HG03039 (cell line): Measurements from ENCODE around the gene RGS7BP.

Experiments used
- ATAC-seq: cut with Tn5 transposase; IDR thresholded peaks from one replicate; pipeline ENCODE4 v1.9.1; 2021; ENCODE audit warnings: mild to moderate bottlenecking, moderate library complexity; ENCODE audit not compliant: unreplicated experiment

The RGS7BP gene

GRCh38 chr5:64505769-64506566 lies at the start of gene RGS7BP:
Gene RGS7BP, plus strand, starts transcription at chr5:64506015. Its CDS starts 610 bp downstream, at chr5:64506625.
- ATAC-seq = no peak

DNA sequence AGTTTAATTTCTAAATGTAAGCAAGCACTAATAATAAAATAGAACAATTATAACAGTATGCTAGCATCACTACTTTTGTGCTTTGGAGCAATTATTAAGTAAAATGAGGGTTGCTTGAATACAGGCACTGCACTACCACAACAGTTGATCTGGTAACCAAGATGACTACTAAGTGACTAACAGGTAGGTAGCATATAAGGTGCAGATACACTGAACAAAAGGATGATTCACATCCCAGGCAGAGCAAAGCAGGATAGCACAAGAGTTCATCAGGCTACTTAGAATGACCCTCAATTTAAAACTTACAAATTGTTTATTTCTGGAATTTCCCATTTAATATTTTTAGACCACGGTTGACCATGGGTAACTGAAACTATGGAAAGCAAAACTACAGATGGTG lies 48.0 kb upstream of the RGS7BP start:
- no peak for ATAC-seq

- ATAC-seq = no peak
Observed at GRCh38 chr5:64458948-64459347, 46.9 kb upstream of the RGS7BP start.

DNA sequence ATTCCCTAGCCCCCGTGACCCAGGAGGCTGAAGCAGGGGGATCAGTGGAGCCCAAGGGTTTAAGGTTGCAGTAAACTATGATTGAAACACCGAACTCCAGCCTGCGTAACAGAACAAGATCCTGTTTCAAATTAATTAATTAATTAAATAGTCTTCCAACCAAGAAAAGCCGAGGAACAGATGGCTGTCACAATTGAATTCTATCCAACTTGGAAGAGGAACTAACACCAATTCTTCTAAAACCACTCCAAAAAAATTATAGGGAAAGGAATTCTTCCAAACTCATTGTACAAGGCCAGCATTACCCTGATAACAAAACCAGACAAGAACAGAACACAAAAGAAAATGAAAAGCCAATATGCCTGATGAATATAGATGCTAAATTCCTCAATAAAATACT lies 43.4 kb upstream of the RGS7BP start:
- no peak for ATAC-seq

- no peak for ATAC-seq
Observed at GRCh38 chr5:64486163-64486562, 19.7 kb upstream of the RGS7BP start.

- ATAC-seq = no peak
Observed at GRCh38 chr5:64487283-64487682, 18.5 kb upstream of the RGS7BP start.

GRCh38 chr5:64489857-64490256 lies 16.0 kb upstream of the RGS7BP start:
- ATAC-seq = no peak

DNA sequence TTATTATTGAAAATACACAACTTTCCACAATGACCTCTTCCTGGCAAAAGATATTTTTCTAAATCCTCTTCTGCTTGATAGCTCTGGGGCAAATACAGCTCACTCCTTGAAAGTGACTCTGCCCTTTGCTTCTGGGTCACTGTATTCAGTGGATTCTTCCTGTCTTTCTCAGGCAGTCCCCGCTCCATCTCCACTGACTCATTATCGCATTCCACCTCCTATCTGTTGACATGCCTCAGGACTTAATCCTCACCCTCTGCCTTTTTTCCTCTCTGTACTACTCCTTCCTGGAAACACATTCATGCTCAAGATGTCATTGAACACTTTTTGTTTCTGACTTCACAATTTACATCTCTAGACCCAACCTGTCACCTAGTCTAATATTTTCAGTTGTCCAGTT lies 8.4 kb upstream of the RGS7BP start:
- no peak for ATAC-seq

- ATAC-seq = no peak
Observed at GRCh38 chr5:64502196-64502595, 3.6 kb upstream of the RGS7BP start.

- ATAC-seq = no peak
Observed at GRCh38 chr5:64506567-64507263, 900 bp downstream of the RGS7BP start.

DNA sequence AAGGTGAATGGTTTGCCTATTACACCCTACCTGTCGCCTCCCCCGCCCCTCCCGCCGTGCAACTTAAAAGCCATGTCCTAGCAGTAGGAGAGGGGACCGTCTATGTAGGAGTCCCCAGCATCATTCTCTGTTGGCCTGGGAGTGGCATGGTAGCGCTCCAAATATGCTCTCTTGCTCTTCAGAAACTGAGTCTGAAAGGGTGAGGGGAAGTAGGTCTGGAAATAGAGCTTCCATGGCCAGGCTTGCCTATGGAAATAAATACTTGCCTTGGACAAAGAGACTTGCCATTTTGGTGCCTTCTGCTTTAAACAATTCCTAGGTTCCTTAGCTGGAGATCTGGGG lies 1.4 kb downstream of the RGS7BP start:
- no peak for ATAC-seq

GRCh38 chr5:64509828-64510227 lies 4.0 kb downstream of the RGS7BP start:
- ATAC-seq = no peak

- no peak for ATAC-seq
Observed at GRCh38 chr5:64513492-64513891, 7.7 kb downstream of the RGS7BP start.

DNA sequence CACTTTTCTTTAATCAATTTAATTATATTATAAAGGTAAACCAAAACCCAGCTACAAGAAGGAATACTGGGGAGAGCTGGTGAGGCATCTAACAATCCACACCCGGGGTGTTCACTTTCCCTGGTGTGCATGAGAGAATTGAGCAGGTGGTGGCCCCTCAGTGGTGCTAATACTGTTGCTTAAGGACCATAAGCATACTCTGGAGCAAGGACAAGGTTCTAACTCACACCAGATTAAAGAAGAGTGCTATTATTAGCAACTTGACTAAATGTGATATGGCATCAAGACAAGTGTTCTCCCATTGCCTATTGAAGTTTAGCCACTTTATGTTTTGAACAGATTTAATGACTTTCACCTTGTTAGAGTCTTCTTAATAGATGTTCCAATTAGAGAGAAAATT lies 8.8 kb downstream of the RGS7BP start:
- ATAC-seq = no peak

DNA sequence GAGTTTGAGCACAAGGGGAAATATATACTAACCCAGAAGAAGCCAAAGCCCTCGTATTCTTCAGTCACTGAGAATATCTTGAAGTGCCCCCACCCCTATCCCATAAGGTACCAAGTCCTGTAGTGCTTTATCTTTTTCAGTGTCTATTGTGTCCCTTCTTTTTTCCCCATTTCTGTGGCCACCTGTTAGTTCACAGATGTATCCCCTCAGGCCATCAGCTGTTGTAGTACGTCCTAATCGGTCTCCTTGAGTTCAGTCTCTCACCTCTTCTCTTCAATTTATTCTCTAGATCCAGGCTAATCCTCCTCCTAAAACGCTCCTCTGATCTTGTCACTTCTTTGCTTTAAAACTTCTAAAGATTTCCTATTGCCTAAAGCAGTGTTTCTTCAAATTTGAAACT lies 10.4 kb downstream of the RGS7BP start:
- ATAC-seq = no peak

GRCh38 chr5:64518793-64519192 lies 13.0 kb downstream of the RGS7BP start:
- ATAC-seq = peak; percentile 95

GRCh38 chr5:64519263-64519662 lies 13.4 kb downstream of the RGS7BP start:
- no peak for ATAC-seq

DNA sequence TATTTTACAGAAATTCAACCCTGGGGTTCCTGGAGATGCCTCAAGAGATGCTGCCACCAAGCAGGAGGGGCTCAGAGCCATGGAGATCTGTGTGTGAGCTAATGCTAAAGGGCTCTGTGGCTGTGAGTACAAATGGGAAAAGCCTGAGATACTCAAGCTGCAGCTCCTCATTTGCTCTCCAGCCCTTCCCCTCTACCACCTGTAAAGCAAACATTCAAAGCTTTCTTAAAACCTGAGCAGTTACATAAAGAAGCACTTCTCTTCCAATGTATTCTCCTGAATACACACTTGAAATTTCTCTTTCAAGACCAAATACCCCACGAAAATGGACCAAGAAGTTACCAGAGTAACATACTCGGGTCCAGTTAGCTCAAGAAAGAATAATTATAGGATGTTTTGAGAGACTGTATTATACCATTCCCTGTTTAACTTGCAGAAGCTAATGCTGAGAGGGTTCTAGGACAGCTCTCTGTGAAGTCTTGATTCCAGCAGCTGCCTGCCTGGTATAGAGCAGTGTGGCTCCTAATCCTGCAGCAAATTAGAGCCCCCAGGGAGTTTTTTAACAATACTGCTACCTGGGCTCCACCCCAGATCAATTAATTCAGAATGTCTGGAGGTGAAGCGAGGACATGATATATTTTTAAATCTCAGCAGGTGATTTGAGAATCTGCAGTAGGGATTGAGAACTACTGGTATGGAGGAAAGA lies 21.1 kb downstream of the RGS7BP start:
- no peak for ATAC-seq

GRCh38 chr5:64530076-64530475 lies 24.3 kb downstream of the RGS7BP start:
- no peak for ATAC-seq

DNA sequence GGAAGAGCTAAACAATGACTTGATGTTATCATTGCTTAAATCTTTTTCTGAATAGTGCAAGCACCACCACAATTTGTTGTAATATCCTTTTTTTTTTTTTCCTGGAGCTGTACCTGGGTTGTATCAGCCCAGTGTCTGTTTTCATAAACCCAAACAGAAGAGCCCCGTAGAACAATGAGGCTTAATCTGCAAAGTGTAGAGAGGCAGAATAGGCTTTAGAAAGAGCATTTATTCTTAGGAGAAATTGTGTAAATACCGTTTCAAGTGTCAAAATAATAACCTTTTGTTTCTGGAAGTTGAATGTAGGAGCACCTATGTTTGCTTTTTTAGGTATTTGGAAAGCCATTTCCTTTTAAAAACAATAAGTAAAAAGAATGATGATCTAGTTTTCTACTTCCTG lies 26.4 kb downstream of the RGS7BP start:
- ATAC-seq = no peak

DNA sequence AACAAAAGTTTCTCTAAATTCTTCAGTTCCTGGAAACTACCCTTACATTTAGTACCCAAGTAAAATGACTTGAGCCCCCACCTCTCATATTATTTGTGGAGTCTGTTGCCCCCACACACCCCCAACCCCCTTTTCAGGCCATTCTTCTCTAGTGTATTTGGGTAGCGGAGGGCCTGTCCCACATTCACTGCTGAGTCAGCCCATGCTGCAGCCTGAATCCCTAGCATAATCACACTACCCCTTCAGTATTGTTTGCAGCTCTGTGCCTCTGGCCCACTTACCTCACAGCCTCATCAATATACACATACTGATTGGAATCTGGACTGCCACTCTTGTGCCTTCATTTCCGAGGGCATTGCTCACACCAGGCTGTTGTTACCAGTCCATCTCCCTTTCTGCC lies 26.8 kb downstream of the RGS7BP start:
- ATAC-seq = no peak

DNA sequence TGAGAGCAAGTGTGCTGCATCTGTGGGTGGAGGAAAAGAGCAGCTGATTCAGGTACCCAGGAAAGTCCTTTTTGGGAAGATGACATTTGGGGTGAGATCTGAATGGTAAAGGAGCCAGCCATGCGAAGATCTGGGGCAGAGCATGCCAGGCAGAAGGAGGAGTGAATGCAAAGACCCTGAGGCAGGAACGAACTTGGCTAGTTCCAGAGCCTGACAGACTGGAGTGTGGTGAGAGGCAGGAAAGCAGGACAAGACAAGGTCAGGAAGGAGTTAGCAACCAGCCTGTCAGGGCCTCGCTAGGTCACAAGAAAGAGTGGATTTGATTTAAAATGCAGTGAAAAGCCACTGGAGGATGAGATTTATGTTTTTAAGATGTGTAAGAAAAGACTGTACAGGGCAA lies 28.2 kb downstream of the RGS7BP start:
- no peak for ATAC-seq
